Lower leg skin (tissue), 3 donors: Measurements from ENCODE around the gene CABP2.

ENCODE experiments used
- CTCF ChIP-seq, 3 donors: fragments of 450-650 bp; IDR thresholded peaks; one replicate each; pipeline ENCODE4 v1.5.1; 2016; ENCODE audit warnings: antibody characterized with exemption in 3 of 3, mild to moderate bottlenecking in 3 of 3, moderate library complexity in 2 of 3
- POLR2A ChIP-seq, 2 donors: fragments of 450-650 bp; IDR thresholded peaks; one replicate each; pipeline ENCODE4 v1.6.1; 2016 to 2017; ENCODE audit warnings: antibody characterized with exemption in 2 of 2, mild to moderate bottlenecking in 1 of 2, moderate library complexity in 1 of 2

DNA sequence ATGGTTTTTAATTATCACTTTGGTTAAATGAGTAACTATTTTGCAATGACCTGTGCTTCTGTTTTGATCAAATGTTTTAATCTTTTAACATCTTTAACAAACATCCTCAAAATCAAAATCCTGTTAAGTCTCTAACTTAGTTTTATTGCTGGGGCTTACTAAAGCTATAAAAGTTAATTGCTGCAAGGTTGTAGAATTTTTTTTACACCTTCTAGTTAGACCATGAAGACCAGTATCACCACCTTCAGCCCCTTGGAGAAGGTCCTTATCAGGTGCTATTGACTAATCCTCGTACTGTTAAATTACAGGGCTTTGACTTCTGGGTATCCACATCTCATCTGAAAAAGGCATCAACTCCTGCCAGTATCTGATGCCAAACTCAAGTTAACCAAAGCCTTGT lies 12.3 kb upstream of the CABP2 start:
- no peak for TF ChIP-seq POLR2A (IDR thresholded peaks at IDR 0.05)
- no peak for TF ChIP-seq CTCF (IDR thresholded peaks at IDR 0.05)
